H1 (cell line): Measurements from ENCODE around the gene PRKCA. TPM values are rescaled to one million over a fixed set of nuclear protein-coding genes. Genes with fewer than 3 reads are reported as not detected.

Source experiments
- EZH2 ChIP-seq: fragments of 200-600 bp; sonication (generic); IDR thresholded peaks from 2 replicates; pipeline ENCODE4 v1.7.1; 2012; ENCODE audit warnings: low read depth, mild to moderate bottlenecking, moderate library complexity, low read length, inconsistent platforms; ENCODE audit not compliant: severe bottlenecking
- GABPA ChIP-seq: IDR thresholded peaks from 2 replicates; pipeline ENCODE4 v1.6.1; 2011; ENCODE audit warnings: mild to moderate bottlenecking, low read length, moderate library complexity, borderline replicate concordance; ENCODE audit not compliant: insufficient read depth
- MAX ChIP-seq: IDR thresholded peaks from 2 replicates; pipeline ENCODE4 v1.6.1; 2012; ENCODE audit warnings: inconsistent platforms
- NRF1 ChIP-seq: IDR thresholded peaks from 2 replicates; pipeline ENCODE4 v1.6.1; 2011; ENCODE audit warnings: mild to moderate bottlenecking, low read depth, low read length, improper control_type of control experiment
- USF2 ChIP-seq: IDR thresholded peaks from 2 replicates; pipeline ENCODE4 v1.6.1; 2011; ENCODE audit warnings: low read length, improper control_type of control experiment
- polyA plus RNA-seq, 7 experiments: library from polyadenylated mRNA; depleted of rRNA in 3 of 7; stranded (reverse) in 5 of 7; unstranded in 2 of 7; fragments of >200 nt in 5 of 7; fragments of 200-250 nt in 2 of 7; gene quantifications; 1 replicate in 5 of 7; 2 replicates in 1 of 7; 4 replicates in 1 of 7; pipeline versions ENCODE4 v1.2.1 to v1.2.3, GENCODE V29; 2011 to 2013; ENCODE audit warnings: missing spikeins in 2 of 7, mixed read lengths in 2 of 7
- total RNA-seq: library from RNA; stranded (reverse); fragmentation: NEBNext Ultra II Directional; extraction: Animal tissue kit (Norgen Biotek cat#: 25700); gene quantifications from 2 replicates; pipeline ENCODE4 v1.2.1, GENCODE V29; 2021

PRKCA gene
- total and polyA plus RNA-seq, 2 of the 8 experiments (the other 6 are each of a cell fraction or from before 2014, with no cell fraction given): 5.8 to 17.8 TPM

GRCh38 chr17:66775271-66775670, 472.9 kb downstream of the PRKCA start (continued):
- TF ChIP-seq MAX (no peak), EZH2 (no peak), GABPA (no peak), NRF1 (no peak), USF2 (no peak)
